Peyer's patch (tissue), 4 donors: ENCODE measurements around the gene RABGEF1.

Experiments
- POLR2A ChIP-seq, 2 donors: fragments of 450-650 bp; IDR thresholded peaks; one replicate each; pipeline ENCODE4 v1.5.1; 2017; ENCODE audit warnings: antibody characterized with exemption in 2 of 2, mild to moderate bottlenecking in 2 of 2, moderate library complexity in 2 of 2
- TF ChIP-seq, protein P1 (sequence below), 6 experiments: fragments of 450-650 bp in 4 of 6; fragments of 200-600 bp in 2 of 6; sonication (generic) in 1 of 6; IDR thresholded peaks; one replicate each; pipeline ENCODE4 v1.5.1; 2017 to 2019; ENCODE audit warnings: antibody characterized with exemption in 6 of 6, mild to moderate bottlenecking in 3 of 6, moderate library complexity in 1 of 6

DNA sequence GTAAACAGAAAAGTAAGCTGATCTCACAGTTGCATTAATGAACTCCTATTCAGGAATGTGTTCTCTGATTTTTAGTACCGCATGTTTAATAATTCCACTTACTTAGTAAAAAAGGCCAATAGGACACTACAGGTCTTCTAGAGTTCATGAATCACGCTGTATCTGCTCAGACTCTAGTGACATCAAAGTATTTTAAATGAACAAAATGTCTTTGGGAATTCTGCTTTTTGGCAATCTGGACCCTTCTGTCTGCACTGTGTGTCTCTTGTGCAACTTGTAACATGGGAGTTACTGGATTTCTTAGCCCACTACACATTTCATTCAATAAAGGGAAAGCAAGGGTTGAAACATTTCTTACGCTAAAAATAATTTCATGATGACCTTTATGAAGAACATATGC is 50.2 kb downstream of the RABGEF1 start:
- TF ChIP-seq, protein P1, sequence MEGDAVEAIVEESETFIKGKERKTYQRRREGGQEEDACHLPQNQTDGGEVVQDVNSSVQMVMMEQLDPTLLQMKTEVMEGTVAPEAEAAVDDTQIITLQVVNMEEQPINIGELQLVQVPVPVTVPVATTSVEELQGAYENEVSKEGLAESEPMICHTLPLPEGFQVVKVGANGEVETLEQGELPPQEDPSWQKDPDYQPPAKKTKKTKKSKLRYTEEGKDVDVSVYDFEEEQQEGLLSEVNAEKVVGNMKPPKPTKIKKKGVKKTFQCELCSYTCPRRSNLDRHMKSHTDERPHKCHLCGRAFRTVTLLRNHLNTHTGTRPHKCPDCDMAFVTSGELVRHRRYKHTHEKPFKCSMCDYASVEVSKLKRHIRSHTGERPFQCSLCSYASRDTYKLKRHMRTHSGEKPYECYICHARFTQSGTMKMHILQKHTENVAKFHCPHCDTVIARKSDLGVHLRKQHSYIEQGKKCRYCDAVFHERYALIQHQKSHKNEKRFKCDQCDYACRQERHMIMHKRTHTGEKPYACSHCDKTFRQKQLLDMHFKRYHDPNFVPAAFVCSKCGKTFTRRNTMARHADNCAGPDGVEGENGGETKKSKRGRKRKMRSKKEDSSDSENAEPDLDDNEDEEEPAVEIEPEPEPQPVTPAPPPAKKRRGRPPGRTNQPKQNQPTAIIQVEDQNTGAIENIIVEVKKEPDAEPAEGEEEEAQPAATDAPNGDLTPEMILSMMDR (IDR thresholded peaks at IDR 0.05) = no peak
- TF ChIP-seq POLR2A (IDR thresholded peaks at IDR 0.05) = no peak
